ENCODE measurements around the gene TEX54.
"Not testable (repeated sequence)": the region's sequence is repeated elsewhere in the genome, so short reads cannot be mapped to it uniquely, and the experiment has no call there.

TEX54 gene

DNA sequence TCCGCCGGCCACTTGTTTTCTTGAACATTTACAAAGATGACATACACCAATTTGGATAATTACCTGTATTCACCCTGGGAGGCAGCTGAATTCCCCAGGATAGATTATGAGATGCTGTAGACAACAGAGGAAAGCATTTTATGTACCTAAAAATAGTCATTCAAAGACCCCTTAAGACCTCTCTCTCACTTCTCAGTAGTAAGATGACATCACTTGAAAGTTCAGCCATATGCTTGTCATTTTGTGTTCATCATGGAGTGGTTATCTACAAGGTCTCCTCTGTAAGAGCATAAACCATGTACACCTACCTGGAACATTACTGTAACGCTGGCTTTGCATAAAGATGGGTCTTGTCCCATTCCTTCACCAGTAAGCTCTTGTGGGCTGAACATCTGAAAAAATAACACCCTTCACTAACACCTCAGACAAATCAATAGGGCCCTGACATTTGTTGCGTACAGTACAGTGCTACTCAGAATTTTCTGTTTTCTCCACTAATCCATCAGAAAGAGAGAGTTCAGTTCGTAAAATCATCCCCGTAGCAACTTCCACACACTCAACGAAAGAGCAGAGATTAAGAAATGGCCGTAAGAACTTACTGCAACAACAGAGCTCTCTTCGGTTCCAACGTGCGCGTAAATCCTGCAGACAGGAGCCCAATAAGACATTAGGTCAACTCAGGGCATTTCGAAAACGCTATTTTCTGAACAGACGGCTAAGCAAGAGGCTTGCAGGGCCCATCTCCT, 22.4 kb upstream of the TEX54 start:
- no peak for DNase-seq

DNA sequence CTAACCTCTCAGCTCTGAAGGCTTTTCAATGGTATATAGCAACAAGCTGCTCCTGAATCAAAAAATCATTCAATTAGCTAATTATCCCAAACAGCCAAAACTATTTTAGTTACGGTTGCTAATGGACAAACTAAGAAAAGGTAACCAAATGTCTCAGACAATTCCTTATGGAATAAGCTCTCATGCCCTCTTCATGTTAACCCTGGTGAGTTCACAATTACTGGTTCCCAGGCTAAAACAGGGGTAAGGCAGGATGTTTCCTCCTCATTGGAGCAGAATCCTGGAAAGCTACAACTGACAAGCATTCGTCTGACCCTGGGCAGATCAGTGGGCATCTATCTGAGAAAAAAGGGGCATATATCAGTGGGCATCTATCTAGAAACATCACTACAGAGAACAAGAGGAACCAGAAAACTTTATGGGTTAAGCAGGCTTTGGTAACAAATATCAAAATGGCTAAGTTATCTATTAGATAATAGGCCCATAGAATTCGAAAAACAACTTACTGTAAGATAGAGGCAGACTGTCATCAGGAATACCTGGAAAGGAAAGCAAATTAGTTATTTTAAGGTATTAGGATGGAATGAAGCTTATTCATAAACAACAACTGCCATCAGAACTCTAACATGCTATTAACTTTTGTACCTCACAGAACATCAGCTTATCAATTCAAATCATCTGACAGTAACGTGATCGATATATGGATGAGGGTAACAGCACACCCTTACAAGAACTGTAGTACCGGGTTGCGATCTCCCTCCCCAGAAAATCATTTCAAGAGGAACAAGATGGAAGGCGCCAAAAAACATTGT, 21.6 kb upstream of the TEX54 start:
- DNase-seq = no peak

DNA sequence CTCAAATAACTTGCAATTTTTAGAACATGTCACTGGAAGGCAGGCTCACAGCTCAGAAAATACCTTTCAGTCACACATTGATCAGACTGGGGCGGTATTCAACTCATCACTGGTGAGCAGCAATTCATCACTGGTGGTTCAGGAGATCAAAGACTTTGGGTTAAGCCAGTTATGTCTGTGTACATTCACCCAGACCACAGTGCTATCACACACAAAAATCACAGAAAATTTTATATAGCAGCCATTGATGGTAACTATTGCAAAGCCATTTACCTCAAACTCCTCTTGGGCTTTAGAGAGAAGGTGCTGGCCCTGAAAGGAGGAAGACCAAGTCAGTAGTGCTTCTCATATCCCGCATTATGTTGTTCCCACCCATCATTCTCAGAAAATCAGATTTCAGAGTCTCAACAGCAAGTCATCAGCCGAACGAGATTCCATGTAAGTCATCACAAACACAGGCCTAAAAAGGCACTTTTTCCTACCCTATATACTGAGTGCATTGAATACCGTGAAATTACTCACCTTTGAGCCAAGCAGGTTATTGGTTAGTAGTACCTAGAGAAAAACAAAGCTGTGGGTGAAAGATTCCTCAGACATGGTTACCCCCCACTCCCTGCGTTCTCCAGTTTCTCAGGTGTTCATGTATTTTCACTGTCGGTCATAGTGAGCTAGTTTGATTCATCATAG, 20.8 kb upstream of the TEX54 start:
- DNase-seq = no peak

DNA sequence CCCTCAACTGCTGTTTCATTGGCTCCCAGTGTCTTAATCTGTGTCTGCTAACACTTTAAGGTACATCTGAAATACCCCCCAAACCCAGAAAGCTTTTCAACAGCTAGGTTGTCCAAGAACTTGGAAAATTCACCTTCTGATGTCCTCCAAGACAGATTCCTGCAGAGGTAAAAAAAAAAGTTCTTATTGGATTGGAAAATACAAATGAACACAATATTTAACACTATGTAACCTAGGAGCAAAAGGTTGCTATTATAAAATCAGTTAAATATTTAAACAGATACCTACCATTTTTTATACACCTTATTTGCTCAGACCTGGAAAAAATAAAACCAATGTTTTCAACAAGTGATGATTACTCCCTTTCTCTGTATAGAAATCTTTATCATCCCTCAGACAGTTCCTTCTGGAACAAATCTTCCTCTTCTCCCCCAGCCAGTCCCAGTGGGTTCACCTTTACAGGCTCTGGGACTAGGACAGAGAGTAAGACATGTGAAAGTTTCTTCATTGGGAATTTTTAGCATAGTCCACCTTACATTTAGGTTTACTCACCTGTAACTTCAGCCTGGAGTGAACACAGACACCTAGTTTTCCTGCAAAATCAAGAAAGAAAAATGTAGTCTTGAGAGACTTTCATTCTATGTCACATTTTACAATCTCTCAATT, 20.0 kb upstream of the TEX54 start:
- no peak for DNase-seq

DNA sequence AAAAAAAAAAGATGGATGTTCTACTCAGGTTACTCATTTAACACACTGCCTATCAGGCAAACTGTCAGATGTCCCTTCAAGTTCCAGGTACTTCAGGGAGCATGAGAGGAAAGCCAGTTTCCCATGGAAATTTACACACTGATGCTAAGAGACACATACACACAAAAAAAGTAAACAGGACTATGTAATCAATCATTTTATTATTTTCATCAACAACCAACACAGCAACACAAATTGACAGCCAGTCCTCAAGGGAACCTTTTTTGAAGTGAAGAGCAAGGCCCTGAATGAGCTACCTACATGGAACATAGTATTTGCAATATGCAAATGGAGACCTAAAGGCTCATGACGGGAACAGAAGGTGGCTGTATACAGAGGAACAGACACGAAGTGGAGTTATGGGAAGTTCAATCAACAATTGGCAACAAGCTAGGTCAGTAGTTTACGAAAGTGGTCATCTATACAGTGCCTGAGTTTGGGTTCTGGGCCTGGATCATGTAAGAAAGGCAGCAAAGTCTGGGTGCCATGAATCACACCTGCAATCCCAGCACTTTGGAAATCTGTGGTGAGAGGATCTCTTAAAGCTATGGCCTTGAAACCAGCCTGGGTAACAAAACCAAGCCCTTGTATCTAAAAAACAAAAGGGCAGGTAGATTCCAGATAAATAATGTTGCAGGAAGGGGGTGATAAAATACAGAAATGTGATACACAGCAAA, 19.3 kb upstream of the TEX54 start:
- peak; percentile 60 for DNase-seq

DNA sequence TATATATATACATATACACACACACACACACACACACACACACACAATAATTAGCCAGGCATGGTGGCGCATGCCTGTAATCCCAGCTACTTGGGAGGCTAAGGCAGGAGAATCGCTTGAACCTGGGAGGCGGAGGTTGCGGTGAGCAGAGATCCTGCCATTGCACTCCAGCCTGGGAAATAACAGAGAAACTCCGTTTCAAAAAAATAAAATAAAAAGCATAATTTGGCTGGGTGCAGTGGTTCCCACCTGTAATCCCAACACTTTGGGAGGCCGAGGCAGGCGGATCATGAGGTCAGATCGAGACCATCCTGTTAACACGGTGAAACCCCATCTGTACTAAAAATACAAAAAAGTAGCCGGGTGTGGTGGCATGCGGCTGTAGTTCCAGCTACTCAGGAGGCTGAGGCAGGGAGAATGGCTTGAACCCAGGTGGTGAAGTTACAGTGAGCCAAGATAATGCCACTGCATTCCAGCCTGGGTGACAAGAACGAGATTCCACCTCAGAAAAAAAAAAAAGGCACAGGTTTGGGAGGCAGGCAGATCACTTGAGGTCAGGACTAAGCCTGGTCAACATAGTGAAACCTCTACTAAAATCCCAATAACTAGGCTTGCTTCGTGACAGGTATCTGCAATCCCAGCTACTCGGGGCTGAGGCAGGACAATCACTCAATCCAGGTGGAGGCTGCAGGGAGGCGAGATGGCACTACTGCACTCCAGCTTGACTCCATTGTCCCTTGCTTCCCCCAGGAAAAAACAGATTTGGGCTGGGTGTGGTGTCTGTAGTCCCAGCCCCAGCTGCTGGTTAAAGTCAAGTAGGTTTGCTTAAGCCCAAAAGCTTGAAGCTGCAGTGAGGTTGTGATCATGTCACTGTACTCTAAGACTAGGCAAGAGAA, 18.5 kb upstream of the TEX54 start:
- peak; percentile 70 for DNase-seq

DNA sequence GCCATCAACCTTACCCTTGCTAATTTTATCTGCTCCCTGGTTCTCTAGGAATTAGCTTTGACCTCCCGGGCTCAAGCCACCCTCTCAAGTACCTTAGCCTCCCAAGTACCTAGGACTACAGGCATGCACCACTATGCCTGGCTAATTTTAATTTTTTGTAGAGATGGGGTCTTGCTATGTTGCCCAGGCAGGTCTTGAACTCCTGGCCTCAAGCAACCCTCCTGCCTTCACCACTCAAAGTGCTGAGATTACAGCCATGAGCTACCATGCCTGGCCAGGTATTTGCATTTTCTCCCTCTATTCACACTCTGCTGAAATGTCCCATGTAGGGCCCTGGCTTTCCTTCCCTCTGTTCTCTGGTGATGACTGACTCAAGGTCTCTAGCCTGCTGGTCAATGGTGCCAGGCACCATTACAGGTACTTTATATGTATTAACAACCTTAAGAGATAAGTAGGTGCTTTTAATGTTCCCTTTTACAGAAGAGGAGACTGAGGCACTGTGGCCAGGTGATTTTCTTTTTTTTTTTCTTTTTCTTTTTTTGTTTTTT, 15.2 kb upstream of the TEX54 start:
- DNase-seq = no peak

DNA sequence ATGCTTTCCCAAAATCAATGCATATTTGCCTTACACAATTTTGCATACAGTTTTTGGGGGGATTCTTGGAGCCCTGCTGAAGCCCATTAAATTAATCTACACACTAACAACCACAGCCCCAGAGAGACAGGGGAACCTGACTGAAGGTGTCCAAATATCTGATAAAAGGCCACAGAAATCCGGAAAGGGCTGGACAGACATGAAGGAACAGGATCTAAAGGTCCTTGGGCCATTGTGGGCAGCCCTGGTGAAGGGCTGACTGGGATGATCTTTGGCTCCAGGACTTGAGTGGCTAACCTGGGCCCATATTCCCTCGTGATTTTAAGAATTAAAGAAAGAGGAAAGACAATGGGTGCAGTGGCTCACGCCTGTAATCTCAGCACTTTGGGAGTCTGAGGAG, 13.5 kb upstream of the TEX54 start:
- no peak for DNase-seq

DNA sequence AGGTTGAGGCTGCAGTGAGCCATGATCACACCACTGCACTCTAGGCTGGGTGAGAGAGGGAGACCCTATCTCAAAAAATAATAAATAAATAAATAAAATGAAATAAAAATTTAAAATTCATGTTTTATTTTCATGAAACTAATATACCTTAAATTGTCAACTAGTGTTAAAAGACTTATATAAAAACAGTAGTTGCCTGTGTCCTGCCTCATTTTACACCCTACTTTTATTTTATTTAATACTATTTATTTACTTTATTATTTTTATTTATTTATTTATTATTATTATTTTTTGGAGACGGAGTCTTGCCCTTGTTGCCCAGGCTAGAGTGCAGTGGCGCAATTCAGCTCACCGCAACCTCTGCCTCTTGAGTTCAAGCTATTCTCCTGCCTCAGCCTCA, 11.5 kb upstream of the TEX54 start:
- no peak for DNase-seq

DNA sequence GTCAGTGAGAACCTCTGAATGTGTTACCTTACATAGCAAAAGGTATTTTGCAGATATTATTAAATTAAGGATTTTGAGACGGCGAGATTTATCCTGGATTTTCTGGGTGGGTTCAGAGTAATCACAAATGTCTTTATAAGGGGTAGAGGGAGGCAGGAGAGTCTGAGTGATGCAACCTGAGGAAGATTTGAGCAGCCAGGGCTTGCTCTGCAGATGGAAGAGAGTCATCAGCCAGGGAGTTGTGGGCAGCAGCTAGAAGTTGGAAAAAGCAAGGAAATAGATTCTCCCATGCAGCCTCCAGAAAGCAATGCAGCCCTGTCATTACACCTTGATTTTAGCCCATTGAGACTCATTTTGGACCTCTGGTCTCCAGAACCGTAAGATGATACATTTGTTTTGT, 10.8 kb upstream of the TEX54 start:
- no peak for DNase-seq

DNA sequence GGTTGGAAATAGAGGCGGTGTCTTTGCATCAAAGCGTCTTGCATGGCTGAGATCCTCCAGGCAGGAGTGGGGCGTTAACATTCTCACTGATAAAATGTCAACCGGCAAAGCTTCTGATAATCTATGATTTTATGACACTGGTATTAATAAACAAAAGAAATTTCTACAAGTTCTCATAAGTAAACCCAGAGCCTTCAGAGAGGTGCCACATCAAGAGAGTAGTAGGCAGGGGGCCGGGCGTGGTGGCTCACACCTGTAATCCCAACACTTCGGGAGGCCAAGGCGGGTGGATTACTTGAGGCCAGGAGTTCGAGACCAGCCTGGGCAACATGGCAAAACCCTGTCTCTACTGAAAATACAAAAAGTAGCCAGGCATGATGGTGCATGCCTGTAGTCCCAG, 10.2 kb upstream of the TEX54 start:
- not testable (repeated sequence) for DNase-seq

DNA sequence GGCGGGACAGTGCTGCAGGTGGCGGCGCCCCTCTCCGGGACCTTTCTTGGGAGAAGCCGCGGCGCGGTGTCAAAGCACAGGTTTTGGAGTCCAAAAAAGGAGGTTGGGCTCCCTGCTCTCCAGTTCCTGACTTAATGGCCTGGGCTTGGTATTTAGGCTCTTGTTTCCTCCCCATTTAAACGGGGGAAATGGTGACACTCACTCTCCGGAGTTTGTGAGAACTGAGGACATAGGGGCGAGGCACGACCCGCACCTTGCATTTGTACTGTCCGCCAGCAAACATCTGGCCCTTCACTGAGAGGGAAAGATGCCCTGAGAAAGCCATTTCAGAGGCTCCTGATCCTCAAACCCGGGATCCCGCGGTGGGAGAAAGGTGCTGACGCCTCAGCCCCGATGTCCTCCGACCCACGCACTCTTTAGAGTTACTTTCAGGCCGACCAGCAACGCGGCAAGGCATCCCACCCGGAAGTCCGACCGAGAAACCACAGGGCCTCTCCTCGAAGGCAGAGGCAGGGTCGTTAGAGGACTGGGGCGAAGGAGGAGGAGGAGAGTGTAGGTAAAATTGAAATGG, 9.6 kb upstream of the TEX54 start:
- DNase-seq = no peak

DNA sequence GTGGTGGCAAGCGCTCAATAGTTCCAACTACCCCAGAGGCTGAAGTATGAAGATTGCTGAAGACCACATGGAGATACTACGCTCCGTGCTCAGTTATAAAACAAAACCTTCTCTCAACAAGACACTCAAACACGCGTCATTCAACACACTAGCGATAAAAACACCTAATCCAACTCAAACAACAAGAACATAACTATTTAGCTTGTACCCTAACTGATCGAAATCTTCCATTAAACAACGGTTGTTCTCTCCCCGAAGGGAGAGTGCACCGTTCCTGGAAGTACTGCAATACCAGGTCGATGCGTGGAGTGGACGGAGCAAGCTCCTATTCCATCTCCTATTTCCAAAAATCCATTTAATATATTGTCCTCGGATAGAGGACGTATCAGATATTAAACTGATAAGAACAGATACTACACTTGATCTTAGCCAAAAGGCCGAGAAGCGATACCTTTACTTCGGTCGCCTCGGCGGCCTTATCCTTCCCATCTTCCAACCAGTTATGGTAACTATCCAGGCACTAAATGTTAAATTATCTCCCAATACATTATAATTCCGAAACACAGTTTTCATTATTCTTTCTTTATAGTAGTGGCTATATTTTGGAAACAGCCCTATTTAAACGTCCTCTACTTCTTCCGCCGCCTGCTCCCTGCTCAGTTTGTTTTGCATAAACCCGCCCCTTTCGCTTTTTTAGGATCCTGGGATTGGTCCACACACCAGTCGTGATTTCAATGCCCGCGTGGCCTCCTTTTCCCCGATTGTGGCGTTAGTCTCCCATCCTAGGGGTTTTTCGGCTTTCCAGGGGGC, 8.9 kb upstream of the TEX54 start:
- DNase-seq = peak; percentile 98

DNA sequence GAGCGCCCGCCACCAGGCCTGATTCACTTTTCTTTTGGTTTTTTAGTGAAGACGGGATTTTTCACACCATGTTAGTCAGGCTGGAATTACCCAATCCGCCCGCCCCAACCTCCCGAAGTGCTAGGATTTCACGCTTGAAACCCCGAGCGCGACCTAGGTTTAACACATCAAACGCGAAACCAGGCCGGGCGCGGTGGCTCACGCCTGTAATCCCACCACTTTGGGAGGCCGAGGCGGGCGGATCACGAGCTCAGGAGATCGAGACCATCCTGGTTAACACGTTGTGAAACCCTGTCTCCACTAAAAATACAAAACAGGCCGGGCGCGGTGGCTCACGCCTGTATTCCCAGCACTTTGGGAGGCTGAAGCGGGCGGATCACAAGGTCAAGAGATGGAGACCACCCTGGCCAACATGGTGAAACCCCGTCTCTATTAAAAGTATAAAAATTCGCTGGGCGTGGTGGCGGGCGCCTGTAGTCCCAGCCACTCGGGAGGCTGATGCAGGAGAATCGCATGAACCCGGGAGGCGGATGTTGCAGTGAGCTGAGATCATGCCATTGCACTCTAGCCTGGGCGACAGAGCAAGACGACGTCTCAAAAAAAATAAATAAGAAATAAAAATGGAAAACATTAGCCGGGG, 8.2 kb upstream of the TEX54 start:
- DNase-seq = peak; percentile 93

DNA sequence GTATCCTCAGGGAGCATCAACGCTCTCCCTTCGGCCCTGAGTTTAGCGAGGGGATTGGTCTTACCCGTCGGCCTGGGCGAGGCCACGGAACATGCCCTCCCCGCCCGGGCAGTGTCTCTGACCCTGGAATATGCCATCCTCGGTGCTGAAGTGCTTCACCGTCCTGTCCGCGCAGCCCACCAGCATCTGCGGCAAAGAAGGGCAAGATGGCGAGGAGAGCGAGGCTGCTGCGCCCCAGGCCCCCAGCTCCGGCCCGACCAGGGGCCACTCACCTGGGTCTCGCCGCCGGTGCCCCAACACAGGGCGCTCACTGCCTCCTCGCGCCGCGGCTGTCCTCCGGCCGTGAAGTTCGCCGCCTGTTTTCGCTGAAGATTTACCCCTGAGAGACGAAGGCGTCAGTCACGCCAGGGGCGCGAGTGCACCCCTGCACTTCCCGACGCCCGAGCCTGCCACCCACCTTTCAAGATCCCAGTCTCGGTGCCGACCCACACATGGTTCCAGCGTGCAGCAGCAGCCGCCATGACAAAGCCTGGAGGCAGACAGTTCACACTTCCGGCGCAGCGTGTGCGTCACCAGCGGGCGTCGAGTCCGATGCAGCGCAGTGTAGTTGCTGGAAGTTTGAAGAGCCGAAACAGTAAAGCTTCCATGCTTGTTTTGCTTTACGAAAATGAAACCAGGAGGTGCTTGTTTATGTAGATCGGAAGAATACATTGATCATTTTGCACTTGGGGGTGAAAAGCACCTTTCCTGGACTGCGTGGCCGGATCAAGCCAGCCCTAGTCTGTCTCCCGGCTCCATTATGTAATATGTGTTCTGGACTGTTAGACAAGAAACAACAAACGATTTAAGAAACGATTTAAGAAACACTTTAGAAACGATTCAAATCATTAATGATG, 6.7 kb upstream of the TEX54 start, which contains the start of gene WDR74:
Gene WDR74 (minus strand): TSS at position 541 of the 896 bp plus-strand sequence. CDS start 20 bp downstream, at position 521.
- peak; percentile 60 for DNase-seq

DNA sequence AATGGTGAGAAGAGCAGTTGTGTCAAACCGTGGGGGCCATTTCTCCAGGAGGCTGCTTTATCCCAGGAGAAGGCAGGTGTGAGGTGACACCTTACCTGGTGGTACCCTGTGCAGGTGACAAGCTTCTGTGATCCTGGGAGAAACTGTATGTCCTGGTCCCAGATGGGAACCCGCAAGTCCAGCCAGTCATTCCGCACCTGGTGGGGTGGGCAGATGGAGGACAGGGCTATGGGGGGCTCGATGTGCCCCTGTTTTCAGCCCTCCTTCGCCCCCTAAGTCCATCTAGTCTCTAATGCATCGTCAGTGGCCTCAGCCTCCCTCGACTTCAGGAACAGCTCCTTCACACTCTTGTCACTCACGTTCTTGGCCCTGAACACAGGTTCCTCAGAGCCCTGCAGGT, 2.7 kb upstream of the TEX54 start:
- DNase-seq = no peak

DNA sequence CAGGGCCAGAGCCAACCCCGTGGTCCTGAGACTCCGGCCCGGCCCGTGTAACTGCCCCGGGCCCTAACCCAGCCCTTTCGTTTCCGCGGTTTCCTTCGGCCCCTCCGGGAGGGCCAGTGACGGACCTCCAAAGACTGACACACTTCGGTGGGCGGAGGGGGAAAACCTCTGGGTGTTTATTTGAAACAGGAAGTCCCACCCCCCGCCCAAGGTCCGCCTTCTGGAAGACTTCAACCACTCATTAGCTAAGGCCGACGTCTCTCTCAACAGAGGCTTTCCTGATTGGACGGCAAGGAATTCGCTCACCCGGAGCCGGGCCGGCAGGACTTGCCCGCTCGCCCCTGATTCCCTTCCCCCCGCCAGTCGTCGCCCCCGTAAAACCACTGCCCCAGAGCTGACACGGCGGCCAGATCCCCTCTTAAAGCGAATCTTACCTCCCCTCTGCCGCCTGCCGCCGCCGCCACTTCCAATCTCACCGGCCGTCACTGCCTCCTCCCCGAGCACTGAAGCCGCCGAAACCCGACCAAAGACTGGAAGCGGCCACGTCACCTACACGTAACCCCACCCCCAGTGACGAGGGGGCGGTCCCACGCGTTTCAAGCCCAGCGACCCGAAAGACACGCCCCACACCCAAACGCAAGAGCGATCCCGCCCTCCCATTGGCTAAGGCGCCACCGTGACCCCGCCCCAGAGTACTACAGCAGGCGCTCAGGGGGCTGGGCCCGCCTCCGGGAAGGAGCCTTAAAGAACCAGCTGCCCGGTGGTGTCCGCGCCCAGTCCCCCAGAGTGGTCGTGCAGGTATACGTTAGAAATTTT, 913 bp downstream of the TEX54 start, which contains the start of gene STX5:
Gene STX5 (minus strand): TSS at position 532 of the 816 bp plus-strand sequence. CDS start 808 bp downstream, outside the sequence.
- peak; percentile 90 for DNase-seq
